ENCODE data around the gene TMEM259. TPM values are rescaled to one million over a fixed set of nuclear protein-coding genes. Genes with fewer than 3 reads are reported as not detected.

TMEM259 gene
- total RNA-seq, 1 donor from 2014 or later = 182 TPM

GRCh38 chr19:1010586-1011510, 10.1 kb downstream of the TMEM259 start:
- no peak for TF ChIP-seq CTCF (IDR thresholded peaks at IDR 0.05; ENCODE audit: unreplicated experiment)
- H3K4me1 Mint-ChIP-seq (ENCODE audit: unreplicated experiment) = no peaks in the 10 kb centered on the region
- H3K27me3 Mint-ChIP-seq (ENCODE audit: unreplicated experiment) = peaks cover 3% of the 10 kb centered on the region
- no peak for DNase-seq (ENCODE audit: low spot score)
- no peaks in the 10 kb centered on the region for H3K9me3 Mint-ChIP-seq (ENCODE audit: unreplicated experiment)
- H3K36me3 Mint-ChIP-seq (ENCODE audit: low read depth, unreplicated experiment) = no peaks in the 10 kb centered on the region
- H3K27ac Mint-ChIP-seq (ENCODE audit: unreplicated experiment) = no peak overlapping the region
- H3K4me3 Mint-ChIP-seq (ENCODE audit: unreplicated experiment) = no peak overlapping the region

- peaks cover 3% of the 10 kb centered on the region for H3K27me3 Mint-ChIP-seq (ENCODE audit: unreplicated experiment)
- H3K36me3 Mint-ChIP-seq (ENCODE audit: low read depth, unreplicated experiment) = no peaks in the 10 kb centered on the region
- DNase-seq (ENCODE audit: low spot score) = no peak
- no peak for TF ChIP-seq CTCF (IDR thresholded peaks at IDR 0.05; ENCODE audit: unreplicated experiment)
- H3K4me1 Mint-ChIP-seq (ENCODE audit: unreplicated experiment) = no peaks in the 10 kb centered on the region
- H3K9me3 Mint-ChIP-seq (ENCODE audit: unreplicated experiment) = no peaks in the 10 kb centered on the region
- H3K27ac Mint-ChIP-seq (ENCODE audit: unreplicated experiment) = no peak overlapping the region
- no peak overlapping the region for H3K4me3 Mint-ChIP-seq (ENCODE audit: unreplicated experiment)
Observed at GRCh38 chr19:1009981-1010538, 10.9 kb downstream of the TMEM259 start.

GRCh38 chr19:1009041-1009980, 11.6 kb downstream of the TMEM259 start:
- no peak for TF ChIP-seq CTCF (IDR thresholded peaks at IDR 0.05; ENCODE audit: unreplicated experiment)
- Mint-ChIP-seq H3K4me3 (ENCODE audit: unreplicated experiment) (no peak overlapping the region), H3K4me1 (ENCODE audit: unreplicated experiment) (no peaks in the 10 kb centered on the region), H3K27ac (ENCODE audit: unreplicated experiment) (no peak overlapping the region), H3K27me3 (ENCODE audit: unreplicated experiment) (peaks cover 3% of the 10 kb centered on the region), H3K36me3 (ENCODE audit: low read depth, unreplicated experiment) (no peaks in the 10 kb centered on the region), H3K9me3 (ENCODE audit: unreplicated experiment) (no peaks in the 10 kb centered on the region)
- DNase-seq (ENCODE audit: low spot score) = no peak

- TF ChIP-seq CTCF (IDR thresholded peaks at IDR 0.05; ENCODE audit: unreplicated experiment) = no peak
- H3K4me3 Mint-ChIP-seq (ENCODE audit: unreplicated experiment) = no peak overlapping the region
- peaks cover 3% of the 10 kb centered on the region for H3K27me3 Mint-ChIP-seq (ENCODE audit: unreplicated experiment)
- no peaks in the 10 kb centered on the region for H3K9me3 Mint-ChIP-seq (ENCODE audit: unreplicated experiment)
- no peaks in the 10 kb centered on the region for H3K36me3 Mint-ChIP-seq (ENCODE audit: low read depth, unreplicated experiment)
- no peak for DNase-seq (ENCODE audit: low spot score)
- no peaks in the 10 kb centered on the region for H3K4me1 Mint-ChIP-seq (ENCODE audit: unreplicated experiment)
- H3K27ac Mint-ChIP-seq (ENCODE audit: unreplicated experiment) = no peak overlapping the region
Observed at GRCh38 chr19:1008268-1009040, 12.5 kb downstream of the TMEM259 start.

All from endothelial cell (in vitro differentiated cells).